ENCODE results near the gene HOXB3.

Gene HOXB3

GRCh38 chr17:48569674-48570324, 20.2 kb downstream of the HOXB3 start:
- no peak for DNase-seq (ENCODE audit: low spot score)

DNA sequence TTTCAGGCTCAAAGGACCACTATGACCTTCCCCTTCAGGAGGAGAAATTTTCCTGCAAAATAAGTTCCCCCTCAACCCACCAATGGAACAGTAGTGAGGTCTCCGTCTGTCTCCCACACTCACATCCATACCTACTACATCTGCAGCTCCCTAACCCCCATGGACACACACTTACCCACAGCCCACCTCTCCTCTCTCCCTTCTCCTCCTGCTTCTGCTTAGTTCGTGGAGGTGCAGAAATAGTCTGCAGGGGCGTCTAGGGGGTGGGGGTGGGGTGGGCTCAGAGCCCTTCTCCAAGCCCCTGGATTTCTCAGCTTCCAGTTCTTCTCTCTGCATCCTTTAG, 20.8 kb downstream of the HOXB3 start:
- no peak for DNase-seq (ENCODE audit: low spot score)

DNA sequence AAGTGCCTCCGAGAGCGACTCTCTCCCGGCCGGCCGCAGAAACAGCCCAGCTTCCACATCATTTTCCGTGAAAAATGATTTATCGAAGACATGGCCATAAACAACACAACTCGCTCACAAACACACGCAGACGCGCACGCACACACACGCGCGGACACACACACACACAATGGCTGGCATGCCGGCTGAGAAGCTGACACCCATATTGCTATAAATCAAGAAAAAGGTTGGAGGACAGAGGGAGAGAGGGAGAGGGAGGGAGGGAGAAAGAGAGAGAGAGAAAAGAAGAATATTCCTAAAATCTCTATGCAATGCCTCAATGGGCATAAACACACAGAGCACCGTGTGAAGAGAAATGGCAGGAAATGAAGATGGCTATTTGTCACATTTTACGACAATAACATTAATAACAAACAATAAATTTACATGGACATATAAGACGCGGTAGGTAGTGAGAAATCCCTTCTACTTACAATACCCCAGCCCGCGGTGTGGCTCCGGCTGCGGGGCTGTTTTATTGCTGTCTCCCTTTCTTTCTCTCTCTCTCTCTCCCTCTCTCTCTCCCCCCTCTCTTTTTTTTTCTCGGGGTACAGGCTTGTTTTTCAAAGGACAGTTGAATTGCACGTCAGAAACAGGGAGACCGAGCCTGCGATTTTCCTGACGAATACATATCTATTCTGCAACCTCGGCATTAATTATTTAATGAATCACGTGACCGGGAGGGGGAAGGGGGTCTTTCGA, 21.4 kb downstream of the HOXB3 start:
- no peak for DNase-seq (ENCODE audit: low spot score)

DNA sequence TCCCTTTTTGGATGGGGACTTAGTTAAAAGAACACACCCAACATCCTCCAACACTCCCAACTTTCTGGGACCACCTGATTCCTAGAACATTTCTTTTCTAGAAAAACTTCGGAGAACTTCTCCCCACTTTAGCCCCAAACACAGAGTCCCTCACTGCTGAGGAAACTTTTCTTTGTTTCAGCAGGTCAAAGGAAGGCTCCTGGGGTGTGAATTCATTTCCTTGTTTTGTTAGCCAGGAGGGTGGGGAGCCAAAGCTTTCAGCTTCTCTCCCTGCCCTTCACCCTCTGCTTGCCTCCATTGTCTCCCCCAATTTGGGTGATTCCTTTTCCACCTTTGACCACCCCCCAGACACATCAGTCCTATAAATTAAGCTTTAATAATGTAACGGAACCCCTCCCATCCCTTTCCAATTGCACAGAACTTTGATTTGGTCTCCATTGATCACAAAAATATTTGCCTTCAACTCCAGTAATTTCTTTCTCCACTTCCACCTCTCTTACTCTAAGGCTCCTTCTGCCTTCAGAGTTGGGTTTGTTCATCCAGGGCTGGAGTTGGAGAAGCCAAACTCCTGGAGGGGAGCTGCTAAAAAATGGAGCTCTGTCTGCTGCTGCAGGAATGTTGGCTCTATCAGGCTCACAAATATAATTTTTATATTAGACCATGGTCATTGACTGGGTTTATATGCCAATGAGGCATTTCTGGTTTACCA, 22.2 kb downstream of the HOXB3 start:
- no peak for DNase-seq (ENCODE audit: low spot score)

- no peak for DNase-seq (ENCODE audit: low spot score)
Observed at GRCh38 chr17:48567209-48567608, 22.8 kb downstream of the HOXB3 start.

GRCh38 chr17:48566717-48567116, 23.3 kb downstream of the HOXB3 start:
- DNase-seq (ENCODE audit: low spot score) = no peak

DNA sequence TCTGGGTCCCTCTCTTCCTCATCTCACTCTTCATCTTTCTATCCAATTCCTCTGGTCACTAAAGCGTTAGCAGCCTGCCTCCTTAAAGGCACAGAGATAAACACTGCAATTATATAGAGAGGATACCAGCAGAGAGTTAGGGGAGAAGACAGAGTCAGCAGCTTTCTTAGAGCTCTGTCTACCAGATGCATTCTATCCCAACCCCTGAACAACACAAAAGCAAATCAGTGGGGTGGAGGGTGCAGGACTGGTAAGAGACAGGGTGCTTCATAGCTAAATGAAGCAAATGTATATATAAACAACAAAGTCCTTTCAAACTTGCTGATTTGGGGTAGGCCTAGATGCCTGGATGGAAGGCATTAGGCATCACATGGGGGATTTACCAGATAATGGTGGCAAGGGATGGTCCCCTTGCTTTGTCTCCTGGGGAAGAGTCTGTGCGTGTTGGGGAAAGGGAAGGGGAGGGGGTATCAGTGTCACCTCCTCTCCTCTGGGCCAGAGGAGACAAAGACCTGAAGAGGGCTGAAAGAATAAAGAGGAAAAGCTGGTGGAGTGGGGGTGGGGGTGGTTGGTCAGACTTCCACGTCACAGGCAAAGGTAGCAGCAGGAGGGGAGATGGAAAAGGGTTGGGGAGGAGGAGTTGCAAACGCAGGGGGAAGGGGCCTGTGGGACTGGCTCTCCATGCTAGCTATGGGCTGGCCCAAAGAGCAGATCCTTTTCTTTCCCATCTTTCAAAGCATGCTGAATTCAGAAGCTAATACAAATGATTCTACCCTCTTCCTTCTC, 23.9 kb downstream of the HOXB3 start:
- no peak for DNase-seq (ENCODE audit: low spot score)

DNA sequence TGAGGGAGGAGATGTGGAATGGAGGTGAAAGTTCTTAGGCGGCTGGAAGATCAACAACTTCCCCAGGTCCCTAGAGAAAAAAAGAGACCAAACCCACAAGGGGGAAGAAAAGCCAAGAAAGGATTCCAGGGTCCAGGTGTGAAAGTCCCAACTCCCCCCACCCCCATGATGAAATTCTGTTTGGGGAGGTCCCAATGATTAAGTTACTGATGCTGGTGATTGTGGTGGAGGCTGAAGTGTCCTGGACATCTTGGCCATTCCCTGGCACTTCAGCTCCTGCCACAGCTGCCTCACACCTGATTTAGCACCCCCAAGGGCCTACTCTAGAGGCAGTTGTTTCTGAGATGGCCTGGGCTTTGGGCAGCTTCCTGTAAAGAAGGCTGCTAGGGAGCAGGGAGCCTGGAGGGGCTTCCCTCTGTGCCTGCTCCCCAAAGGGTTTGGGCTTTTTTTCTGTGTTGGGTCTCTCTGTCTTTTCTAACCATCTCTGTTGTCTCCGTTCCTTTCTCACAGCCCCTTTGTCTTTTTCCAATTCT, 25.0 kb downstream of the HOXB3 start:
- no peak for DNase-seq (ENCODE audit: low spot score)

GRCh38 chr17:48564188-48565021, 25.6 kb downstream of the HOXB3 start:
- no peak for DNase-seq (ENCODE audit: low spot score)

DNA sequence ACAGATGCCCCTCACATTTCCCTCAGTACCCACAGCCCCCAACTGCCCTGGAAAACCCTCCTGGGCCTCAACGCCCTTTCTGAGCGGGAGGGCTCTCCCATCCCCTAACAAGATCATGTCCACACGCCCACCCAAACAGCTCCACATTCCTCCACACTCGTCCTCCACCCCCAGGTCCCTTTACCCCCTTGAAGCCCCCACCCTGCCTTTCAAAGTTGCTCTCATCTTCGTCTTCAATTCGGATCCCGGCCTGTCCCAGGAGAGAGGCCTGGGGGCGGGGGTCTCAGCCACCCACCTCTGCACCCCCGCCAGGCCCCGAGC, 26.2 kb downstream of the HOXB3 start:
- DNase-seq (ENCODE audit: low spot score) = no peak

GRCh38 chr17:48563385-48563838, 26.6 kb downstream of the HOXB3 start:
- DNase-seq (ENCODE audit: low spot score) = no peak

DNA sequence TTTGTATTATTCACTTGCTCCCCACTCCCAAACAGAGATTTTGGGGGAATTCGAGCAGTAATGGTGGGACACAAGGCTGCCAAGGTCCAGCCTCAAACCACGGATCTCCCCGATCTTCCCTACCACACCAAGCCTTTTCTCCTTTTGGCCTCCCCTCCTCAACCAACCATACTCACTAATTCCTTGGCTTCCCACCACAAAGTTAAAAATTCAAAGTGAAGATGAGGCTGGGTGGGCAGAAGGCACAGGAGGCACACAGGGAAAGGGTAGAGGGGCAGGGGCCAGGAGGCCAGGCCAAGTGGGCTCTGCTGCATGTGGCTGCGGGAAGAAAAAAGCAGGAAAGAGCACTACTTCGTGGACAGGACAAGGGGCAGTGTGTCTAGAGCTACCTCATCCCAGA, 27.1 kb downstream of the HOXB3 start:
- DNase-seq (ENCODE audit: low spot score) = no peak

DNA sequence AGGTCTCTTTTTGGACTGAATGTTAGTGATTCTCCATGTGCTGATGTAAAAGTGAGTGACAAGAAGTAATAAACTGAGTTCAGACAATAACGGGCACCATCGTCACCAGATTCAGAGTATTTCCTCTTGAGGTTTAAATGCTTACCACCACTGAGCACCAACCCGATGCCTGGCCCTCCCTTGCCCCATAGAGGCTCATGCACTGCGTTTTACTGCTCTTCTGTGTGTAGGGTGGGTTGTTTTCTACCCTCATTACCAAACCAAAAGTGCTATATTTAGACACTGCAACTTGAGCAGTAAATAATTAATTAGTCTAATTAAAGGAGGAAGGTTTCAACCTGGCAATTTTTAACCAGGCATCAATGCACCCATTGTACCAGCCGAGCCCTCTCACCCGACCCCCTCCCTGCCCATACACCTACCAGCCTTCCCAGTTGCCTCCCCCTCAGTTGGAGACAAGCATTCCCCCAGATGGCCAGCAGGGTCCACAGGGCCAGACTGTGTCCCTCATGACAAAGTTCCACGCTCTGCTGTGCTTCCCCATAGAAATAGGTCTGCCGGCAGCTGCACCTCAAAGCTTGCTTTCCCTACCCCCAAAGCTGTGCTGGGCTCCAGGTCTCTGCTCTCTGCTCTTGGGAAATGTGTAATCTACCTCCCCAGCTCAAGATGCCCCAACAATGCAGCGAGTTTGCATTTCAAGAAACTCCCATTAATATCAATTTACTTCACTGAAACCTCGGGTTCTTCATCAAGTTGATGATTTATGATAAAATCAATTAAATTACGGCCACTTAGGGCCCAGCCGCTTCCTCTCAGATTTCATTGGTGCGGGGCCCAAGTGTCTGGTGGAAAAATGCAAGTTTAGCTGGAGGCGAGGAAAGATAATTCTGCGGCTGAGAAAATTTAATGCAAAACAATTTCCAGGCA, 27.9 kb downstream of the HOXB3 start:
- no peak for DNase-seq (ENCODE audit: low spot score)

DNA sequence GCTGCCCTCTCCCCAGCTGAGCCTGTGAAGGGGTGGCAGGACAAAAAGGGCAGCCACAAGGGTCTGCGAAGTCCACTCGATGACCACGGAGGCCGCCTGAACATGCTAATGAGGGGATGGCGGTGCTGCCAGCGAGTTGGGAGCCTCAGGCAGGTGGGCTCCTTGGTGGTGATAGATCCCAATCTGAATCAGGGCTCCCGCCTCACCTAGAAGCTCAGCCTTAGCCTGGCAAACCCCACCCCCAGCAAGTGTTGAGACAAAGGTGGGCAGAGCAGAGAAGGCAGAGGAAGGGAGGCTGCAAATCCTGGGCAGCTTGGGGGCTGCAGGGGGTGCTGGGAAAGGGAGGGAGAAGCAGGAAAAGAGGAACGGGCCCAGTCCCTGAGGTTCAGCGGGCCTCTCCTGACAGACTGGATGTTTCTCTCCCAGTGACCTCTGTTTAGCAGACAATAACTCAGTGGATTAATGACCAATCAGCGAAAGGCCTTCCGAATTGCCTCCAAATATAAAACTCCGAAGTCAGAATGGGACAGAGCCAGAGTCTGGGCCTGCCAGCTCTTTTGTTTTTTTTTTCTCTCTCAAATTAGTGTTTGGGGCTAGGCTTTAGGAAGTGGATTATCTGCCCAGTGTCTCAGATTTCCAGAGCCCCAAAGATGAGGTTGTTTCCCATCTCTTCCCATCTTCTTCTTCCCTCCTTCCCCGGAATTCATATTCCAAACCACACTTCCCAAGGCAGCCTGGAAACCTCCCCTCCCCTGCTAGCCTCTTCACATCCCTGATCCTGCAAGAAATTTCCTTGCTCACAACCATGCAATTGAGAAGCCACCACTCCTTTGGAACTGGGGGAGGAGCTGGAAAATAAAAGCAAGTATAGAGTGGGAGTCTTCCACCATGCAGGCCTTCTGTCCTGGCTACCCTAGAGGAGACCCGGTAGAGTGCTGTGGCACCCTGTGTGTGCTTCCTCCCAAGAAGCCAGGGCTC, 29.9 kb downstream of the HOXB3 start:
- DNase-seq (ENCODE audit: low spot score) = no peak

- DNase-seq (ENCODE audit: low spot score) = no peak
Observed at GRCh38 chr17:48559122-48559839, 30.8 kb downstream of the HOXB3 start.

- no peak for DNase-seq (ENCODE audit: low spot score)
Observed at GRCh38 chr17:48558831-48559121, 31.3 kb downstream of the HOXB3 start.

DNA sequence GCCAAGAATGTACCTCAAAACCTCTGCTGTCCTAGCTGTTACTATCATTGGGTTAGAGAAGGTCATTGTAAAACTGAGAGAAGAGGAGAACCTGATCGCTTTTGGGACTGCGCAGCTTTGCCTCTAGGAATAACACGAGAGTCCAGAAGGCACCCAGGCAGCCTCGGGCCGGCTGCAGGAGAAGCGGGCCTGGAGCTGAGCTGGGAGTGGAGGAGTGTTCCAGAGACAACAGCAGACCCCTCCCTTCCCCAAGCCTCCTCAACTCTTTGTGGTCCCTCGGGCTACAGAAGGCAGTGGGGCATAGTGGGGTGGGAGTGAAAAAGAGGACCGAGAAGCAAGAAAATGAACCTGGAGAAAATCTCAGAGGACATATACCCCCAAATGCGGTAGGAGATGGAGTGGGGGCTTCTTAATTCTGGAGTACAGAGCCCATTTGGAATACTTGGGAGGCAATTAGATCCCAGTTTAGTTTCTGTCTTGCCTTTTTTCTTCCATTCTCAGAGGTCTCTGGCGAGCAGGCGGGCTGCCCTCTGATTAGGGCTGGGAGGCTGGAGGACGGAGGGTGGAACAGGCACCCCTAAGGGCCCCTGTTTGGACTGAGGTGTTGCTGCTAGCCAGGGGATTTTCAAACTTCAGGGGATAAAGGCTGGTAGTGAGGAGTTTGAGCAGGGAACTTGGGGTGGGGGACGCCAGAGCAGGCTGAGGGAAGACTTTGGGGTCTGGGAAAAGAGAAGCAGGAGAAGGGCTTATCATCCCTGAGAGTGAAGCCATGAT, 31.8 kb downstream of the HOXB3 start:
- DNase-seq (ENCODE audit: low spot score) = no peak

Measured in cerebellar cortex (tissue), 1 donor.